ENCODE data around the gene PDE4D. TPM values are rescaled to one million over a fixed set of nuclear protein-coding genes. Genes with fewer than 3 reads are reported as not detected.

Gene PDE4D
- polyA plus RNA-seq, 3 donors, result 1.3 to 22.7 (median 11.0) TPM

GRCh38 chr5:59199868-59200267 lies 693.7 kb downstream of the PDE4D start:
- no peak overlapping the region for H3K27ac ChIP-seq (ENCODE audit: low read depth, low read length)
- WGBS, 3 donors, result 72 to 85% (median 82%) methylated on average over 7 of the region's 7 CpGs

DNA sequence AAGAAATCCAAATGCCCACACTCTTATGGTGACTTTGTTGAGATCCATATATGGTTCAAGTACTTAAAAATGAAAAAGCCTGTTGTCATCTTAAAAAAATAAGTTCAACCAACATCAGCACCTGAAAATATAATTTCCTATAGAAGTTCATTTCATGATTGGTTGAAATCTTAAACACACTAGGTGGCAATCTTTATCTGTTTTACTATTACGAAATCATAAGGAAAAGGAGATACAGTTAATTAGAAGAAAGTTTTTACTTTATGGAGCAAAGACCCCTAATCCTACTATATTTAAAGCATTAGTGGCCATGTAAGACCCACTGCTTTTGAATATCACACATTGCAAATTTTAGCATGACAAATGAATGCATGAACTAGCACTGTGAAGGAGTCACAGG lies 694.7 kb downstream of the PDE4D start:
- no peak overlapping the region for H3K27ac ChIP-seq (ENCODE audit: low read depth, low read length)
- 69 to 90% (median 80%) methylated on average over 1 of the region's 1 CpG for WGBS, 3 donors

- no peak overlapping the region for H3K27ac ChIP-seq (ENCODE audit: low read depth, low read length)
- 92 to 98% (median 96%) methylated on average over 2 of the region's 2 CpGs for WGBS, 3 donors
These were observed 695.2 kb downstream of the PDE4D start for GRCh38 chr5:59198365-59198764.

DNA sequence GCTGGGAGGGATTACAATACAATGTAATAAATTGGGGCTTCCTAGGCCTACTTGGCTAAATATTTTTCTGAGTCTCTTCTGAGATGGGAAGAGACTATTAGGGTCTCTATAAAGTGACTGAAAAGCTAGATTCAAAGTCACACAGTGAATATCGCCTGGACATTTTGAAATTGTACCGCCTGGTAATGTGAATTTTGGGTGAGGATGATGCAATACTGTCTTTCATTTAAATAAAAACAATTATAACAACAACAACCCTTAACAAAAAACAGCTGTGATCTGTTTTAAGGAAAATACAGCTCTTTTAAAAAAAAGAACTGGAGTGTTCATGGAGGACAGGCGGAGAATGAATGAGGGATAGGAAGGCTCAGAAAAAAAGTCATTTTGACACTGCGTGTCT lies 695.6 kb downstream of the PDE4D start:
- 70 to 85% (median 71%) methylated on average over 4 of the region's 4 CpGs for WGBS, 3 donors
- no peak overlapping the region for H3K27ac ChIP-seq (ENCODE audit: low read depth, low read length)

DNA sequence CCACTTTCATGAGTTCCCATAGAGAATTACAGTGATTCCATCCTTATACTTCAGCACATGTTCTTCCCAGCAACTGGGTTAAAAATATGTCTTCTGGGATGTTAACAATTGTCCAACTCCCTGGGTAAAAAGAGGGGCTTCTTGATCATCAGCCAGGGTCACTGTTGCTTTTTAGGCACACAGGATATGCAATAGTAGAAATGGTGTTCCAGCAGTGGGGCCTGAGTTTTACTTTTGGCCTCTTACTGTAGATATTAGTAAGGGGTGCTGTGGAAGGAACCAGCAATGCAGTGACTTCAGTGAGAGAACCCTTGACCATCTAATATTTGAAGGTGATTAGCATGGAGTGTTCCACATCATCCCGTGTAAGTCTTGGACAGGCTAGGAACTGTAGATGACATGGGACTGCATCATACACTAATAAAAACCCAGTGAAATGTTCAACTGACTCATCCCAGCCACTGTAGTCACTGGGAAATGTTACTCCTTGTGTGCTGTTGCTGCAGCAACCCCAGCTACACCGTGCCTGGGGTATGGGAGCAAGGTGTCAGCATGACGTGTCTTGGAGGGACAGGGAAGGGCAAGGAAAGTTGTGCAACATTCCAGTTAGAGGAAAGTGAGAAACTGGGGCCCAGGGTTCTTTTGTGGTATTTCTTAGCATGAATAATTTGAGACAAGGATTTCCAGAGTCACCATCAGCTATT lies 699.8 kb downstream of the PDE4D start:
- no peak overlapping the region for H3K27ac ChIP-seq (ENCODE audit: low read depth, low read length)
- WGBS, 3 donors, result 63 to 79% (median 77%) methylated on average over 3 of the region's 3 CpGs

DNA sequence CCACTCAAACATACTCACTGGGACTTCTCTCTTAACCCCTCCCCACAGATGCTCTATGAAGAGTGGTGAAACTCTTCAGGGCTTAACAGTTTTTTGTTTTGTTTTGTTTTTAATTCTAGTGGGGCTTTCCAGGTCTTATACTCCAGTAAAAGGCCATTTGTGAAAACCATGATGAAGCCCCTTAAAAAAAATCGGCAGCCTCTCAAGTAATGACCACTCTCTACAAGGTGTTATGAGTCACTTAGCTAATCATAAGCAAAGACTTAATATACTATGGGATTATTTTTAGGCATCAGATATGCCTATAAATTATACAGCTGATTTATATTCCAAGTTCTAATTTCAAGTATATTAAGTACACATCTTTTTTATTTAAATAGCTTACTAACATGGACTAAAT lies 702.8 kb downstream of the PDE4D start:
- no peak overlapping the region for H3K27ac ChIP-seq (ENCODE audit: low read depth, low read length)
- 86 to 95% (median 86%) methylated on average over 1 of the region's 1 CpG for WGBS, 3 donors

GRCh38 chr5:59189472-59190244 lies 703.9 kb downstream of the PDE4D start:
- H3K27ac ChIP-seq (ENCODE audit: low read depth, low read length), result no peak overlapping the region
- WGBS, 3 donors, result 48 to 74% (median 57%) methylated on average over 7 of the region's 7 CpGs

- no peak overlapping the region for H3K27ac ChIP-seq (ENCODE audit: low read depth, low read length)
- 14 to 17% (median 15%) methylated on average over 16 of the region's 16 CpGs for WGBS, 3 donors
These were observed 704.9 kb downstream of the PDE4D start for GRCh38 chr5:59188419-59189225.

- no peak overlapping the region for H3K27ac ChIP-seq (ENCODE audit: low read depth, low read length)
- 49 to 60% (median 49%) methylated on average over 4 of the region's 4 CpGs for WGBS, 3 donors
These were observed 705.7 kb downstream of the PDE4D start for GRCh38 chr5:59187857-59188256.

DNA sequence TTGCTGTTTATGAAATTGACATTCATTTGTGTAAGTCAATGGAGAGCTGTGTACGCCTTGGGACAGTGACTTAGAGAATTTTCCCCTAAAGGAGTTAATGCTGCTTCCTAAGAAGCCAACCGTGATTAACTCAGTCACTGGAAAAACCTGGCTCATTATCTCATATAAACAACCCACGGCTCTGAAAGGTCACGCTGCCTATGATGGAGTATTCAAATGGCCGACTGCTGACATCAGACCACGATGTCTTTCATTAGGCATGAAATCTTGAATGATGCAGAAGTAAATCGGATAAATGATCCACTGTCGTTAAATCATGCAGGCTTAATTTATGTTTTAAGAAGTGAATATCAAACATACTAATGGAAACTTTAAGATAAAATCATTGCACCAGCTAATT lies 706.9 kb downstream of the PDE4D start:
- WGBS, 3 donors, result 52 to 81% (median 73%) methylated on average over 8 of the region's 8 CpGs

DNA sequence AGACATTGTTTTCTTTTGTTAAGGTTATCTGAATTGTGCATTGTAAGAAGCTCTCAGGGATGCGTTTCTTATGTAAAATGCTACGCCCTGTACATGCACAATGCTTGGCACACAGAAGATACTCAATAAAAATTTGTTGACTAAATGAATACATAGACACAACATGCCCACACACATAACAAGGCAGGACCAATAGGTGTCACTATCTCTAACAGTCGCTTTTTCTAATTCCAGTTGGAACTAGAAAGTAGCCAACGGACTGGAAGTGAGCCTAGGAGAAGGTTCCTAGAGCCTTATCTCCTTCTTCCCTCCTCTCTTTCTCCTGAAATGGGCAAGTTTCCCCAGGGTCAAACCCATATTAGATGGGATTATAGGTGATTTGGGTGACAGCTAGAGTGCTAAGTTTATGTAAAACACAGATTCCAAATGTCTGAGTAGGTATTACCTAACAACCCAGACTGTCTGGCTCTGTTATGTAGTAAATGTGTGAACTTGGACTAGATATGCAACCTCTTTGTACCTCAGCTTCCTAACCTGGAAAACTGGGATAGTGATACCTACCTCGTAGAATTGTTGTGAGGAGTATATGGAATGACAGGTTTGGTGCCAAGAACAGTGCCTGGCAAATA lies 707.7 kb downstream of the PDE4D start:
- WGBS, 3 donors, result 65 to 91% (median 90%) methylated on average over 5 of the region's 5 CpGs
- no peak overlapping the region for H3K27ac ChIP-seq (ENCODE audit: low read depth, low read length)

More for the DNA sequence above, 706.9 kb downstream of the PDE4D start:
- no peak overlapping the region for H3K27ac ChIP-seq (ENCODE audit: low read depth, low read length)

DNA sequence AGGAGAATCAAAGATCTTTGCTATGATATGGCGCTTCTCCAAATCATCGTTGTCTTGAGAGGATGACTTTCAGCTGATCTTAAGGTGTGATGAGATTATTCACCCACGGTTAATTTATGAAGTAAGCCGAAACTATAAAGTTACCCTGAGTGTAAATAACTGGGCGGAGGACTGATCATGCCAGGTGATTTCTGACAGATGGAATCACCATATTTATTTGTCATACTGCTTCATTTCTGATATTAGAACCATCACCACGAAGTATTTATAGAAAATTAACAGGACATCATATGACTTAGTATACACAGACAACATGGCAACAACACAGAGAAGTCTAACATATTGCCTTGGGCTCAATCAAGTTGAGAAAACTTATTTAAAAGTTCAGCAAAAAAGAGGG lies 708.8 kb downstream of the PDE4D start:
- no peak overlapping the region for H3K27ac ChIP-seq (ENCODE audit: low read depth, low read length)
- 81 to 93% (median 91%) methylated on average over 6 of the region's 6 CpGs for WGBS, 3 donors

GRCh38 chr5:59182760-59183159 lies 710.8 kb downstream of the PDE4D start:
- WGBS, 3 donors, result 95 to 97% (median 95%) methylated on average over 3 of the region's 3 CpGs
- H3K27ac ChIP-seq (ENCODE audit: low read depth, low read length), result no peak overlapping the region

GRCh38 chr5:59180515-59180914 lies 713.0 kb downstream of the PDE4D start:
- 94 to 97% (median 94%) methylated on average over 2 of the region's 2 CpGs for WGBS, 3 donors

DNA sequence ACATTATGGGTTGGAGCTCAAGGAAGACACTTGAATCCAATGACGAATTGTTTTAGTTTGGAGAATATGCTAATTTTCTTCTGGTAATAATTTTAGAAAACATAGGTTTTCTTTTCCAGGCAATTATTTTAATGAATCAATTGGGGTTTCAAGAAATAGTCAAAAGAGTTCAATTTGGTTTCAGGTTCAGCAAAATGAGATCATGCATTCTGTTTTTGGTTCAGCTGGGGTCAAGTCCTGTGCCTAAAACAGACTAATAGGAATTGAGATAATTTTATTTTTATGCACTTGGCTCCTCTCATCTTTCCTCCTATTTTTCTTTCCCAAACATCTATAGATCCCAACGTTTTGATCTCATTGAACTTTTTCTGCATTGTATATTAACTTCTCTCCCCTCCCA lies 713.8 kb downstream of the PDE4D start:
- H3K27ac ChIP-seq (ENCODE audit: low read depth, low read length), result no peak overlapping the region
- WGBS, 3 donors, result 47 to 71% (median 63%) methylated on average over 2 of the region's 2 CpGs

More at GRCh38 chr5:59180515-59180914, 713.0 kb downstream of the PDE4D start:
- H3K27ac ChIP-seq (ENCODE audit: low read depth, low read length), result no peak overlapping the region

GRCh38 chr5:59178482-59178881 lies 715.0 kb downstream of the PDE4D start:
- no peak overlapping the region for H3K27ac ChIP-seq (ENCODE audit: low read depth, low read length)
- 57 to 95% (median 79%) methylated on average over 1 of the region's 1 CpG for WGBS, 3 donors

DNA sequence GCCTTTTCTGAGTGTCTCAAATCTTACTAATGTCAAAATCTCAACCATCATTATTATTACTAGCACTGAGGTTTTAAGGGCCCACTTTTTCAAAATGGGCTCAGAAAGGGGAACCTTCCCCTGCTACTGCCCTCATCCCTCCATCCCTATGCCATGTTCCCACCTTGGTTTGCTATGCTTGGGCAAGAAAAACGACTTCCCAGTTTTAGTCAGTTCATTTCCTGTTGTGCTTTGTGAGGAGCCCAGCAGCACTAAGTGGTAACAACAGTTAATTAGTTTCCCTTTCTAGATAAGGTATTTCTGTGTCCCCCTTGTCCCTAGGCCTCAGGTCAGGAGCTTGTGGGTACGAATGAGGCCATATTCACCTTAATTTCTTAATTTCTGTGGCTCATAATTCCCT lies 715.5 kb downstream of the PDE4D start:
- 43 to 57% (median 53%) methylated on average over 2 of the region's 2 CpGs for WGBS, 3 donors
- H3K27ac ChIP-seq (ENCODE audit: low read depth, low read length), result no peak overlapping the region

GRCh38 chr5:59177644-59178043 lies 715.9 kb downstream of the PDE4D start:
- 85 to 98% (median 96%) methylated on average over 3 of the region's 3 CpGs for whole genome bisulfite sequencing, 3 donors

More at GRCh38 chr5:59177644-59178043, 715.9 kb downstream of the PDE4D start:
- H3K27ac ChIP-seq (ENCODE audit: low read depth, low read length), result no peak overlapping the region

All from adipose tissue (tissue), 3 donors.